CD14-positive monocyte (primary cell): ENCODE data around the gene PUM2. TPM values are rescaled to one million over a fixed set of nuclear protein-coding genes. Genes with fewer than 3 reads are reported as not detected.

ENCODE experiments used
- DNase-seq, 3 donors: peaks; one replicate each; pipeline ENCODE4 v3.0.0-alpha.2; 2011 to 2022
- H2AFZ ChIP-seq: 2 replicates; pipeline ENCODE4 v1.6.0; 2012; ENCODE audit warnings: mild to moderate bottlenecking, low read depth, low read length, inconsistent platforms; ENCODE audit not compliant: insufficient read depth, poor library complexity, severe bottlenecking
- H3K27ac ChIP-seq, 2 donors: 1 replicate in 1 of 2; 2 replicates in 1 of 2; pipeline ENCODE4 v1.5.1; 2012 to 2013; ENCODE audit warnings: low read length in 2 of 2, control low read depth in 1 of 2, inconsistent platforms in 1 of 2, low read depth in 1 of 2, mild to moderate bottlenecking in 1 of 2
- H3K27me3 ChIP-seq, 2 donors: one replicate each; pipeline versions ENCODE4 v1.6.0 to v1.6.1; 2011 to 2013; ENCODE audit warnings: low read length in 2 of 2; ENCODE audit not compliant: control insufficient read depth in 2 of 2, insufficient read depth in 2 of 2
- H3K36me3 ChIP-seq, 2 donors: replicated peaks in 1 of 2; 1 replicate in 1 of 2; 2 replicates in 1 of 2; pipeline versions ENCODE4 v1.5.1 to v1.6.1; 2012 to 2013; ENCODE audit warnings: low read length in 2 of 2, control low read depth in 1 of 2, inconsistent platforms in 1 of 2, mild to moderate bottlenecking in 1 of 2; ENCODE audit not compliant: insufficient read depth in 2 of 2, control insufficient read depth in 1 of 2
- H3K4me1 ChIP-seq, 2 donors: 1 replicate in 1 of 2; 2 replicates in 1 of 2; pipeline versions ENCODE4 v1.5.1 to v1.6.1; 2012 to 2013; ENCODE audit warnings: low read length in 2 of 2, control low read depth in 1 of 2, inconsistent platforms in 1 of 2, mild to moderate bottlenecking in 1 of 2, moderate library complexity in 1 of 2; ENCODE audit not compliant: insufficient read depth in 2 of 2, control insufficient read depth in 1 of 2
- H3K4me2 ChIP-seq: replicated peaks from 2 replicates; pipeline ENCODE3; 2012; ENCODE audit warnings: low read length, moderate library complexity, mild to moderate bottlenecking; ENCODE audit not compliant: poor library complexity, severe bottlenecking; ENCODE audit errors: extremely low read depth
- H3K4me3 ChIP-seq, 3 experiments: fragments of 200-600 bp in 1 of 3; sonication (generic) in 1 of 3; replicated peaks in 1 of 3; 1 replicate in 2 of 3; 2 replicates in 1 of 3; pipeline ENCODE4 v1.5.1; 2011 to 2013; ENCODE audit warnings: low read length in 3 of 3, mild to moderate bottlenecking in 3 of 3, control low read depth in 2 of 3, low read depth in 2 of 3, inconsistent platforms in 1 of 3, moderate library complexity in 1 of 3
- H3K79me2 ChIP-seq: 2 replicates; pipeline ENCODE4 v1.6.0; 2012; ENCODE audit warnings: mild to moderate bottlenecking, control low read depth, inconsistent platforms, low read length, moderate library complexity; ENCODE audit not compliant: insufficient read depth
- H3K9ac ChIP-seq: 2 replicates; pipeline ENCODE4 v1.6.0; 2017; ENCODE audit warnings: low read length, mild to moderate bottlenecking; ENCODE audit not compliant: insufficient read depth, poor library complexity, severe bottlenecking
- H3K9me3 ChIP-seq, 2 donors: replicated peaks in 1 of 2; 1 replicate in 1 of 2; 2 replicates in 1 of 2; pipeline versions ENCODE4 v1.5.1 to v1.6.1; 2012 to 2013; ENCODE audit warnings: low read length in 2 of 2, control low read depth in 1 of 2; ENCODE audit not compliant: control insufficient read depth in 1 of 2, insufficient read depth in 1 of 2
- H4K20me1 ChIP-seq: 2 replicates; pipeline ENCODE4 v1.6.0; 2012; ENCODE audit warnings: mild to moderate bottlenecking, low read length, control low read depth, moderate library complexity; ENCODE audit not compliant: insufficient read depth
- H3K27ac Mint-ChIP-seq, 7 donors: one replicate each; pipeline ENCODE4 v1.8.0; 2020; ENCODE audit warnings: mild to moderate bottlenecking in 7 of 7, mixed read lengths in 7 of 7, moderate library complexity in 6 of 7, inconsistent platforms in 2 of 7
- H3K27me3 Mint-ChIP-seq, 3 donors: one replicate each; pipeline ENCODE4 v1.8.0; 2021 to 2022; ENCODE audit warnings: low read depth in 3 of 3, mild to moderate bottlenecking in 3 of 3, mixed read lengths in 3 of 3, moderate library complexity in 3 of 3, inconsistent platforms in 1 of 3
- H3K36me3 Mint-ChIP-seq, 2 donors: one replicate each; pipeline ENCODE4 v1.8.0; 2020; ENCODE audit warnings: mixed read lengths in 2 of 2, inconsistent platforms in 1 of 2, mild to moderate bottlenecking in 1 of 2
- H3K4me1 Mint-ChIP-seq: one replicate; pipeline ENCODE4 v1.8.0; 2020; ENCODE audit warnings: mild to moderate bottlenecking, mixed read lengths
- H3K4me3 Mint-ChIP-seq, 2 donors: one replicate each; pipeline ENCODE4 v1.8.0; 2020; ENCODE audit warnings: mild to moderate bottlenecking in 2 of 2, mixed read lengths in 2 of 2, moderate library complexity in 1 of 2
- H3K9me3 Mint-ChIP-seq, 7 donors: one replicate each; pipeline ENCODE4 v1.8.0; 2020 to 2022; ENCODE audit warnings: mixed read lengths in 7 of 7, mild to moderate bottlenecking in 6 of 7, moderate library complexity in 6 of 7, inconsistent platforms in 2 of 7
- WGBS: methylation state at CpG from one replicate; pipeline ENCODE4 v1.1.5; 2013; ENCODE audit warnings: missing lambda C conversion rate; ENCODE audit not compliant: insufficient coverage; 5-methylcytosine and 5-hydroxymethylcytosine counted together
- intact Hi-C, 2 donors: fragments of 100-400 bp; cut with micrococcal nuclease; formaldehyde crosslinking; loops; one replicate each; pipeline versions ENCODE4 v1.15.0 to v1.15.1; 2023
- polyA plus RNA-seq, 3 donors: library from polyadenylated mRNA; depleted of rRNA in 1 of 3; unstranded in 2 of 3; stranded (reverse) in 1 of 3; fragments of 300-500 nt in 2 of 3; fragments of >200 nt in 1 of 3; fragmentation: Illumina TruSeq in 2 of 3; gene quantifications; 1 replicate in 2 of 3; 2 replicates in 1 of 3; pipeline ENCODE4 v1.2.3, GENCODE V29; 2012 to 2021
- TF ChIP-seq, protein P1 (sequence below): fragments of 200-600 bp; IDR thresholded peaks from one replicate; pipeline ENCODE4 v1.8.0; 2022; ENCODE audit warnings: antibody characterized with exemption, mild to moderate bottlenecking

PUM2 gene
- polyA plus RNA-seq, 3 donors = 7.2 to 22.4 (median 8.3) TPM

- WGBS = 99% methylated on average over 6 of the region's 11 CpGs
- DNase-seq = no peak
- Histone ChIP-seq H3K4me1 (peaks cover 0 to 4% of the 10 kb centered on the region in 2 donors), H3K27ac (peak overlapping the region in 1 of 2 donors; percentile 24), H3K9me3 (no peaks in the 10 kb centered on the region), H3K27me3 (no peaks in the 10 kb centered on the region), H2AFZ (no peak overlapping the region), H3K4me2 (no peak overlapping the region), H3K36me3 (peaks cover 56 to 88% of the 10 kb centered on the region in 2 donors), H4K20me1 (peaks cover 100% of the 10 kb centered on the region), H3K79me2 (peaks cover 96% of the 10 kb centered on the region), H3K9ac (no peak overlapping the region), H3K4me3 (no peak overlapping the region)
- TF ChIP-seq, protein P1, sequence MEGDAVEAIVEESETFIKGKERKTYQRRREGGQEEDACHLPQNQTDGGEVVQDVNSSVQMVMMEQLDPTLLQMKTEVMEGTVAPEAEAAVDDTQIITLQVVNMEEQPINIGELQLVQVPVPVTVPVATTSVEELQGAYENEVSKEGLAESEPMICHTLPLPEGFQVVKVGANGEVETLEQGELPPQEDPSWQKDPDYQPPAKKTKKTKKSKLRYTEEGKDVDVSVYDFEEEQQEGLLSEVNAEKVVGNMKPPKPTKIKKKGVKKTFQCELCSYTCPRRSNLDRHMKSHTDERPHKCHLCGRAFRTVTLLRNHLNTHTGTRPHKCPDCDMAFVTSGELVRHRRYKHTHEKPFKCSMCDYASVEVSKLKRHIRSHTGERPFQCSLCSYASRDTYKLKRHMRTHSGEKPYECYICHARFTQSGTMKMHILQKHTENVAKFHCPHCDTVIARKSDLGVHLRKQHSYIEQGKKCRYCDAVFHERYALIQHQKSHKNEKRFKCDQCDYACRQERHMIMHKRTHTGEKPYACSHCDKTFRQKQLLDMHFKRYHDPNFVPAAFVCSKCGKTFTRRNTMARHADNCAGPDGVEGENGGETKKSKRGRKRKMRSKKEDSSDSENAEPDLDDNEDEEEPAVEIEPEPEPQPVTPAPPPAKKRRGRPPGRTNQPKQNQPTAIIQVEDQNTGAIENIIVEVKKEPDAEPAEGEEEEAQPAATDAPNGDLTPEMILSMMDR = no peak
- Mint-ChIP-seq H3K4me3 (no peak overlapping the region), H3K27me3 (no peaks in the 10 kb centered on the region), H3K4me1 (peaks cover 5% of the 10 kb centered on the region), H3K36me3 (peaks cover 53 to 74% of the 10 kb centered on the region in 2 donors), H3K27ac (peak overlapping the region in 5 of 7 donors; percentile 21 to 65 (median 27)), H3K9me3 (no peaks in the 10 kb centered on the region)
- intact Hi-C loops = no loop called here
Observed at GRCh38 chr2:20322527-20323300, 27.9 kb downstream of the PUM2 start.

GRCh38 chr2:20317690-20318089 lies 33.0 kb downstream of the PUM2 start:
- Histone ChIP-seq H3K9ac (no peak overlapping the region), H2AFZ (no peak overlapping the region), H3K4me2 (no peak overlapping the region), H3K4me1 (peaks cover 0 to 1% of the 10 kb centered on the region in 2 donors), H3K79me2 (peaks cover 85% of the 10 kb centered on the region), H4K20me1 (peaks cover 89% of the 10 kb centered on the region), H3K27ac (no peak overlapping the region), H3K9me3 (no peaks in the 10 kb centered on the region), H3K4me3 (no peak overlapping the region), H3K27me3 (no peaks in the 10 kb centered on the region), H3K36me3 (peaks cover 79 to 93% of the 10 kb centered on the region in 2 donors)
- WGBS = 100% methylated on average over 2 of the region's 3 CpGs
- no peak for DNase-seq
- Mint-ChIP-seq H3K27ac (peak overlapping the region in 1 of 7 donors; percentile 26), H3K27me3 (no peaks in the 10 kb centered on the region), H3K4me3 (no peak overlapping the region), H3K4me1 (peaks cover 1% of the 10 kb centered on the region), H3K9me3 (no peaks in the 10 kb centered on the region), H3K36me3 (peaks cover 62 to 82% of the 10 kb centered on the region in 2 donors)
- intact Hi-C loops = no loop called here
- TF ChIP-seq, protein P1 = no peak
